SK-N-MC (cell line): ENCODE results near the gene GAP43.

Experiments
- EZH2 ChIP-seq: fragments of 200-600 bp; sonication (generic); IDR thresholded peaks from one replicate; pipeline ENCODE4 v1.6.1; 2017; ENCODE audit warnings: antibody characterized with exemption
- POLR2AphosphoS5 ChIP-seq: IDR thresholded peaks from 2 replicates; pipeline ENCODE4 v1.6.1; 2012; ENCODE audit warnings: mild to moderate bottlenecking, low read depth, low read length, borderline replicate concordance

- no peak for TF ChIP-seq EZH2
- no peak for TF ChIP-seq POLR2AphosphoS5
These were observed 145.4 kb downstream of the GAP43 start for GRCh38 chr3:115768661-115769060.
